Activated naive CD4-positive, alpha-beta T cell treated with anti-CD3 and anti-CD28 coated beads, Interleukin-2, amount 50 U/mL, for 72 hours (primary cell): Measurements from ENCODE around the gene PCIF1. TPM values are rescaled to one million over a fixed set of nuclear protein-coding genes. Genes with fewer than 3 reads are reported as not detected.
A peak's percentile ranks its signal among the peaks of the same experiment; 100 is the strongest.

ENCODE experiments used
- ATAC-seq, 2 donors: fragments of 150-1000 bp; cut with Tn5 transposase; 2 replicates each; pipeline ENCODE4 v1.10.0; 2021; ENCODE audit warnings: mild to moderate bottlenecking in 2 of 2, moderate library complexity in 2 of 2
- DNase-seq, 2 donors: peaks; one replicate each; pipeline ENCODE4 v3.0.0; 2021 to 2022; ENCODE audit warnings: low spot score in 2 of 2
- H3K27ac Mint-ChIP-seq, 2 donors: one replicate each; pipeline ENCODE4 v1.8.0; 2022; ENCODE audit warnings: mild to moderate bottlenecking in 2 of 2, mixed read lengths in 2 of 2
- H3K36me3 Mint-ChIP-seq, 2 donors: one replicate each; pipeline ENCODE4 v1.8.0; 2022; ENCODE audit warnings: mixed read lengths in 2 of 2
- H3K9me3 Mint-ChIP-seq, 2 donors: one replicate each; pipeline ENCODE4 v1.8.0; 2022; ENCODE audit warnings: mixed read lengths in 2 of 2
- total RNA-seq, 2 donors: library from RNA; stranded (reverse); gene quantifications; one replicate each; pipeline ENCODE4 v1.2.3, GENCODE V29; 2022

The PCIF1 gene
- total RNA-seq, 2 donors from 2014 or later = 31.8 to 51.0 TPM

- Mint-ChIP-seq H3K9me3 (no peaks in the 10 kb centered on the region), H3K27ac (peak overlapping the region; percentile 74 to 77), H3K36me3 (peaks cover 5 to 24% of the 10 kb centered on the region in 2 donors)
- DNase-seq (no peak), ATAC-seq (no peak)
Measured at GRCh38 chr20:45937765-45938164, 3.3 kb downstream of the PCIF1 start.

- Mint-ChIP-seq H3K36me3 (peaks cover 5 to 31% of the 10 kb centered on the region in 2 donors), H3K9me3 (no peaks in the 10 kb centered on the region), H3K27ac (peak overlapping the region; percentile 74 to 94)
- DNase-seq (no peak), ATAC-seq (no peak)
Measured at GRCh38 chr20:45938727-45939438, 4.4 kb downstream of the PCIF1 start.

- ATAC-seq = no peak
- Mint-ChIP-seq H3K9me3 (no peaks in the 10 kb centered on the region), H3K36me3 (peaks cover 5 to 31% of the 10 kb centered on the region in 2 donors), H3K27ac (peak overlapping the region in 1 of 2 donors; percentile 66)
- no peak for DNase-seq
Measured at GRCh38 chr20:45940053-45940452, 5.6 kb downstream of the PCIF1 start.

- H3K27ac Mint-ChIP-seq = no peak overlapping the region
- peaks cover 5 to 31% of the 10 kb centered on the region in 2 donors for H3K36me3 Mint-ChIP-seq
- H3K9me3 Mint-ChIP-seq = no peaks in the 10 kb centered on the region
Measured at GRCh38 chr20:45940469-45940868, 6.0 kb downstream of the PCIF1 start.

GRCh38 chr20:45943613-45944012, 9.1 kb downstream of the PCIF1 start:
- Mint-ChIP-seq H3K27ac (peak overlapping the region; percentile 18 to 26), H3K9me3 (no peaks in the 10 kb centered on the region), H3K36me3 (peaks cover under 1 to 18% of the 10 kb centered on the region in 2 donors)
- ATAC-seq = no peak
- no peak for DNase-seq

More at GRCh38 chr20:45940469-45940868, 6.0 kb downstream of the PCIF1 start:
- ATAC-seq (no peak), DNase-seq (no peak)

GRCh38 chr20:45944151-45944964, 9.9 kb downstream of the PCIF1 start:
- H3K27ac Mint-ChIP-seq = peak overlapping the region; percentile 26 to 69
- no peaks in the 10 kb centered on the region for H3K9me3 Mint-ChIP-seq
- ATAC-seq (peak; percentile 17 to 49), DNase-seq (no peak)
- peaks cover 0 to 17% of the 10 kb centered on the region in 2 donors for H3K36me3 Mint-ChIP-seq

- DNase-seq (no peak), ATAC-seq (no peak)
- Mint-ChIP-seq H3K36me3 (peaks cover 0 to 15% of the 10 kb centered on the region in 2 donors), H3K9me3 (no peaks in the 10 kb centered on the region), H3K27ac (peak overlapping the region; percentile 26 to 69)
Measured at GRCh38 chr20:45944965-45945677, 10.6 kb downstream of the PCIF1 start.

GRCh38 chr20:45945678-45946148, 11.2 kb downstream of the PCIF1 start:
- Mint-ChIP-seq H3K36me3 (peaks cover 0 to 20% of the 10 kb centered on the region in 2 donors), H3K9me3 (no peaks in the 10 kb centered on the region), H3K27ac (peak overlapping the region; percentile 29 to 69)
- no peak for DNase-seq
- no peak for ATAC-seq

- no peaks in the 10 kb centered on the region for H3K9me3 Mint-ChIP-seq
- peak overlapping the region; percentile 69 to 84 for H3K27ac Mint-ChIP-seq
- H3K36me3 Mint-ChIP-seq = peaks cover 0 to 20% of the 10 kb centered on the region in 2 donors
- ATAC-seq (peak; percentile 45 to 75), DNase-seq (peak in 1 of 2 donors; percentile 69)
Measured at GRCh38 chr20:45946149-45946970, 11.9 kb downstream of the PCIF1 start.

GRCh38 chr20:45947110-45947866, 12.8 kb downstream of the PCIF1 start:
- Mint-ChIP-seq H3K36me3 (peaks cover 0 to 20% of the 10 kb centered on the region in 2 donors), H3K9me3 (no peaks in the 10 kb centered on the region), H3K27ac (peak overlapping the region; percentile 44 to 69)
- DNase-seq (no peak), ATAC-seq (no peak)

GRCh38 chr20:45948261-45948733, 13.8 kb downstream of the PCIF1 start:
- Mint-ChIP-seq H3K27ac (peak overlapping the region; percentile 44 to 69), H3K36me3 (peaks cover 0 to 19% of the 10 kb centered on the region in 2 donors), H3K9me3 (no peaks in the 10 kb centered on the region)
- no peak for DNase-seq
- ATAC-seq = no peak

- no peak for ATAC-seq
- H3K36me3 Mint-ChIP-seq = peaks cover 0 to 12% of the 10 kb centered on the region in 2 donors
- no peak for DNase-seq
- H3K9me3 Mint-ChIP-seq = no peaks in the 10 kb centered on the region
- H3K27ac Mint-ChIP-seq = peak overlapping the region; percentile 69 to 83
Measured at GRCh38 chr20:45948742-45949541, 14.5 kb downstream of the PCIF1 start.

GRCh38 chr20:45949542-45950329, 15.3 kb downstream of the PCIF1 start:
- Mint-ChIP-seq H3K27ac (peak overlapping the region; percentile 69 to 83), H3K36me3 (peaks cover 0 to 8% of the 10 kb centered on the region in 2 donors), H3K9me3 (no peaks in the 10 kb centered on the region)
- DNase-seq (no peak), ATAC-seq (no peak)

- peaks cover 0 to 8% of the 10 kb centered on the region in 2 donors for H3K36me3 Mint-ChIP-seq
- ATAC-seq = no peak
- peak overlapping the region in 1 of 2 donors; percentile 69 for H3K27ac Mint-ChIP-seq
- no peak for DNase-seq
- H3K9me3 Mint-ChIP-seq = no peaks in the 10 kb centered on the region
Measured at GRCh38 chr20:45950330-45950646, 15.8 kb downstream of the PCIF1 start.
